Endothelial cell of umbilical vein (primary cell): ENCODE data around the gene MLC1. TPM values are rescaled to one million over a fixed set of nuclear protein-coding genes. Genes with fewer than 3 reads are reported as not detected.

Experiments used
- BruUV-seq: library from RNA; stranded (reverse); fragments of 400-500 nt; replicated peaks from 2 replicates; lab custom pipeline; 2021; lab: Mats Ljungman, UMichigan
- CTCF ChIA-PET: fragments of 300-600, 350-600 bp; sonication (Branson Sonifier 250); formaldehyde crosslinking; loops from one replicate; lab custom pipeline; 2021; ENCODE audit warnings: antibody characterized with exemption, inconsistent platforms; lab: Charles Lee
- POLR2A ChIA-PET: fragments of 300-600, 350-600 bp; sonication (Branson Sonifier 250); formaldehyde crosslinking; loops from one replicate; lab custom pipeline; 2021; ENCODE audit warnings: antibody characterized with exemption, inconsistent platforms; lab: Charles Lee
- DNase-seq: peaks from one replicate; pipeline ENCODE4 v3.0.0-alpha.2; 2011; ENCODE audit warnings: low read depth, low spot score
- FAIRE-seq: peaks from 2 replicates; lab custom pipeline; 2011; peaks lifted over from hg19 to GRCh38; lab: Jason Lieb, UNC
- H2AFZ ChIP-seq: 2 replicates; pipeline ENCODE4 v1.6.0; 2012; ENCODE audit warnings: low read depth, low read length, control low read depth, inconsistent platforms
- H3K27ac ChIP-seq: 2 replicates; pipeline ENCODE4 v1.5.1; 2011; ENCODE audit warnings: low read depth, mild to moderate bottlenecking, control low read depth, low read length, moderate library complexity; ENCODE audit not compliant: insufficient read depth
- H3K27me3 ChIP-seq, 2 experiments: 2 replicates each; pipeline versions ENCODE4 v1.6.0 to v1.6.1; 2011; ENCODE audit warnings: low read length in 2 of 2, mixed read lengths in 1 of 2; ENCODE audit not compliant: control insufficient read depth in 2 of 2, insufficient read depth in 2 of 2
- H3K36me3 ChIP-seq, 2 experiments: 2 replicates in 1 of 2; 3 replicates in 1 of 2; pipeline ENCODE4 v1.5.1; 2011; ENCODE audit warnings: low read length in 2 of 2, mild to moderate bottlenecking in 1 of 2, moderate library complexity in 1 of 2; ENCODE audit not compliant: control insufficient read depth in 2 of 2, insufficient read depth in 2 of 2; ENCODE audit errors: extremely low read depth in 1 of 2
- H3K4me1 ChIP-seq: 3 replicates; pipeline ENCODE4 v1.5.1; 2011; ENCODE audit warnings: mild to moderate bottlenecking, low read length; ENCODE audit not compliant: control insufficient read depth, insufficient read depth; ENCODE audit errors: extremely low read depth
- H3K4me2 ChIP-seq: 2 replicates; pipeline ENCODE4 v1.6.1; 2011; ENCODE audit warnings: low read length, control low read depth, mixed read lengths; ENCODE audit not compliant: insufficient read depth
- H3K4me3 ChIP-seq, 3 experiments: fragments of 200-600 bp in 1 of 3; sonication (generic), shearing (Covaris generic) in 1 of 3; replicated peaks in 1 of 3; 2 replicates each; pipeline ENCODE4 v1.5.1; 2011 to 2016; ENCODE audit warnings: control low read depth in 3 of 3, low read length in 3 of 3, mild to moderate bottlenecking in 2 of 3, inconsistent platforms in 1 of 3, low read depth in 1 of 3, moderate library complexity in 1 of 3; ENCODE audit not compliant: insufficient read depth in 1 of 3
- H3K79me2 ChIP-seq: 2 replicates; pipeline ENCODE4 v1.6.0; 2012; ENCODE audit warnings: low read length, inconsistent platforms; ENCODE audit not compliant: control insufficient read depth, insufficient read depth
- H3K9ac ChIP-seq: replicated peaks from 2 replicates; pipeline ENCODE3; 2011; ENCODE audit warnings: low read length, control low read depth; ENCODE audit not compliant: insufficient read depth; ENCODE audit errors: extremely low read depth
- H3K9me1 ChIP-seq: replicated peaks from 3 replicates; pipeline ENCODE4 v1.6.0; 2011; ENCODE audit warnings: mild to moderate bottlenecking, low read length; ENCODE audit not compliant: control insufficient read depth, insufficient read depth; ENCODE audit errors: extremely low read depth
- H3K9me3 ChIP-seq: replicated peaks from 2 replicates; pipeline ENCODE4 v1.5.1; 2012; ENCODE audit warnings: low read length, inconsistent platforms; ENCODE audit not compliant: control insufficient read depth, insufficient read depth
- H4K20me1 ChIP-seq: replicated peaks from 2 replicates; pipeline ENCODE3; 2011; ENCODE audit warnings: mild to moderate bottlenecking, low read length; ENCODE audit not compliant: control insufficient read depth, insufficient read depth; ENCODE audit errors: extremely low read depth
- CTCF ChIP-seq, 2 donors: IDR thresholded peaks; 1 replicate in 1 of 2; 2 replicates in 1 of 2; pipeline ENCODE4 v1.5.1; 2011; ENCODE audit warnings: low read length in 2 of 2, mild to moderate bottlenecking in 2 of 2, moderate library complexity in 2 of 2, control low read depth in 1 of 2, inconsistent platforms in 1 of 2, low read depth in 1 of 2; ENCODE audit not compliant: insufficient read depth in 1 of 2; ENCODE audit errors: extremely low read depth in 1 of 2
- EZH2 ChIP-seq: IDR thresholded peaks from 2 replicates; pipeline ENCODE4 v1.6.1; 2012; ENCODE audit warnings: borderline replicate concordance, low read depth, mild to moderate bottlenecking, moderate library complexity, low read length, inconsistent platforms; ENCODE audit not compliant: severe bottlenecking
- POLR2A ChIP-seq: IDR thresholded peaks from 2 replicates; pipeline ENCODE4 v1.6.1; 2012; ENCODE audit warnings: low read depth, mild to moderate bottlenecking, control low read depth, low read length
- POLR2AphosphoS5 ChIP-seq: IDR thresholded peaks from 2 replicates; pipeline ENCODE4 v1.6.1; 2012; ENCODE audit warnings: low read depth, mild to moderate bottlenecking, control low read depth, low read length, moderate library complexity; ENCODE audit not compliant: insufficient read depth
- dilution Hi-C: fragments of 300-500 bp; cut with MboI; formaldehyde crosslinking; loops from one replicate; pipeline ENCODE4 v1.15.0; 2019; ENCODE audit warnings: low sequenced_read_pairs; ENCODE audit not compliant: extremely low pct_ligation_motif_present
- intact Hi-C: fragments of 100-400 bp; cut with micrococcal nuclease; formaldehyde crosslinking; loops from one replicate; pipeline ENCODE4 v1.10.0; 2022
- polyA plus RNA-seq, 4 experiments: library from polyadenylated mRNA; depleted of rRNA in 3 of 4; stranded (reverse) in 3 of 4; unstranded in 1 of 4; fragments of >200 nt; gene quantifications; 2 replicates each; pipeline versions ENCODE4 v1.2.1 to v1.2.3, GENCODE V29; 2011 to 2012; ENCODE audit warnings: missing spikeins in 1 of 4
- total RNA-seq: library from RNA; stranded (reverse); gene quantifications from 2 replicates; pipeline ENCODE4 v1.2.3, GENCODE V29; 2021
- TF ChIP-seq, protein P1 (sequence below): IDR thresholded peaks from 2 replicates; pipeline ENCODE4 v1.6.1; 2011; ENCODE audit not compliant: insufficient read depth, insufficient read length

Gene MLC1
- total and polyA plus RNA-seq, 2 donors (not counting 3 experiments of a cell fraction or from before 2014, with no cell fraction given), result not detected

DNA sequence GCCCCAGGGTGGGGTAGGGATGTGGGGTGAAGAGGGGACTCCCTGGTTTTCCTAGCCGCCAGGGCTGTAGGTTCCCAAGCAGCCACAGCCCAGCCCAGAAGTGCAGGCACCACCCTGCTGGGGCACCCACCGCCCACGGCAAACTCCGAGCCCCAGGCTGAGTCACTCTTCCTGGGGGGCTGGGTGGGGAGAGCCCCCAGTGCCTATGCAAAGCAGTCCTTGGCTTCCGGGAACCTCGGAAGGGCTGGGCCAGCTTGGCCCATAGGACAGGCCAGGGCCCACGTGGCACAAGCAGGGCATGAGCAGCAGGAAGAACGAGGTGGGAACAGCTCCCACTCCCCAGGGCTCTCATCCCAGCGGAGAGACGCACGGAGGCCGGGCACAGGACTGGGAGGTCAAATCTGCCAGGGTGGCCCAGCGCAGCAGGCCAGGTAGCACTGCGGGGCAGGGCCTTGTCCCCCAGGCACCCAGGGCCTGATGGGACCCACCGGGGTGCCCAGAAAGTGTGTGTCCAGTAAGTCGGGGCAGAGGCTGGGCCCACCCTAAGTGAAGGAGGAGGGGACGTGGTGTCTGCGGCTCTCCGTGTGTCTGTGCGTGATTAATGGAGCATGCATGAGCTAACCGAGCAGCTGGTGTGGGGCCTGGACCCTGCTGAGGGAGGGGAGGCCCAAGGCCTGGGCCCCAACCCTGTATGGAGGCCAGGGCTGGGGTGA is 68.1 kb downstream of the MLC1 start:
- dilution Hi-C loops, result no loop called here
- POLR2A ChIA-PET, result no interaction called here

GRCh38 chr22:50016308-50016987 is 68.8 kb downstream of the MLC1 start:
- Histone ChIP-seq H3K9me1 (no peaks in the 10 kb centered on the region), H3K79me2 (no peaks in the 10 kb centered on the region), H3K9me3 (no peaks in the 10 kb centered on the region), H3K27me3 (peaks cover 30 to 39% of the 10 kb centered on the region in 2 experiments), H2AFZ (no peak overlapping the region), H3K4me1 (no peaks in the 10 kb centered on the region), H4K20me1 (no peaks in the 10 kb centered on the region), H3K36me3 (no peaks in the 10 kb centered on the region), H3K4me2 (no peak overlapping the region), H3K9ac (no peak overlapping the region), H3K4me3 (no peak overlapping the region), H3K27ac (no peak overlapping the region)
- TF ChIP-seq POLR2A (no peak), EZH2 (peak; percentile 12), CTCF (IDR thresholded peaks at IDR 0.05; ENCODE audit: extremely low read depth in 1 of 2, insufficient read depth in 1 of 2, low read depth in 1 of 2, low read length in 2 of 2) (no peak)
- dilution Hi-C loops, result no loop called here
- DNase-seq (no peak), FAIRE-seq (no peak)
- BruUV-seq, result no TSS peak
- intact Hi-C loops, result no loop called here
- ChIA-PET CTCF (interaction anchor here (1.6 kb wide), 1 partner anchor 14 kb away, joined by 5 read pairs; no protein-coding TSS in a partner anchor), POLR2A (no interaction called here)

More for the DNA sequence above, 68.1 kb downstream of the MLC1 start:
- Histone ChIP-seq H3K4me3 (no peak overlapping the region), H3K27ac (no peak overlapping the region), H3K9me1 (no peaks in the 10 kb centered on the region), H3K9ac (no peak overlapping the region), H4K20me1 (no peaks in the 10 kb centered on the region), H2AFZ (no peak overlapping the region), H3K4me1 (no peaks in the 10 kb centered on the region), H3K36me3 (no peaks in the 10 kb centered on the region), H3K27me3 (peaks cover 23 to 32% of the 10 kb centered on the region in 2 experiments), H3K4me2 (no peak overlapping the region), H3K79me2 (no peaks in the 10 kb centered on the region), H3K9me3 (no peaks in the 10 kb centered on the region)
- DNase-seq (no peak), FAIRE-seq (no peak)
- intact Hi-C loops, result no loop called here
- CTCF ChIA-PET, result interaction anchor here (1.6 kb wide), 2 partner anchors 13 to 14 kb away, joined by 5 to 14 read pairs; no protein-coding TSS in a partner anchor
- no TSS peak for BruUV-seq
- TF ChIP-seq POLR2AphosphoS5 (no peak), EZH2 (no peak)
- TF ChIP-seq, protein P1, sequence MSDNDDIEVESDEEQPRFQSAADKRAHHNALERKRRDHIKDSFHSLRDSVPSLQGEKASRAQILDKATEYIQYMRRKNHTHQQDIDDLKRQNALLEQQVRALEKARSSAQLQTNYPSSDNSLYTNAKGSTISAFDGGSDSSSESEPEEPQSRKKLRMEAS, result no peak
